HL-60 (cell line): Measurements from ENCODE around the gene GADD45A.

Source experiments
- DNase-seq, 2 experiments: peaks; one replicate each; pipeline ENCODE4 v3.0.0-alpha.2; 2010 to 2020; ENCODE audit warnings: low read depth in 1 of 2, low spot score in 1 of 2
- H3K27ac ChIP-seq: fragments of 250-450 bp; sonication (Bioruptor Pico); replicated peaks from 2 replicates; pipeline ENCODE4 v1.5.1; 2020; ENCODE audit warnings: mild to moderate bottlenecking, moderate library complexity
- H3K27me3 ChIP-seq: fragments of 250-450 bp; sonication (Bioruptor Pico); 2 replicates; pipeline ENCODE4 v1.5.1; 2021; ENCODE audit warnings: mild to moderate bottlenecking, moderate library complexity; ENCODE audit not compliant: insufficient read depth, poor library complexity, severe bottlenecking
- H3K4me3 ChIP-seq: replicated peaks from 2 replicates; pipeline ENCODE4 v1.5.1; 2011; ENCODE audit warnings: mild to moderate bottlenecking, control low read depth, low read length; ENCODE audit not compliant: insufficient read depth
- CTCF ChIP-seq: IDR thresholded peaks from one replicate; pipeline ENCODE4 v1.5.1; 2011; ENCODE audit warnings: low read length, control low read depth, inconsistent platforms; ENCODE audit not compliant: insufficient read depth
- GABPA ChIP-seq: IDR thresholded peaks from 2 replicates; pipeline ENCODE4 v1.6.1; 2012; ENCODE audit warnings: low read depth
- POLR2AphosphoS5 ChIP-seq: IDR thresholded peaks from 2 replicates; pipeline ENCODE4 v1.6.1; 2012; ENCODE audit warnings: low read depth
- REST ChIP-seq: IDR thresholded peaks from 2 replicates; pipeline ENCODE4 v1.6.1; 2012; ENCODE audit warnings: low read depth; ENCODE audit not compliant: insufficient replicate concordance
- SPI1 ChIP-seq: IDR thresholded peaks from 2 replicates; pipeline ENCODE4 v1.6.1; 2012; ENCODE audit warnings: low read depth, mild to moderate bottlenecking, borderline replicate concordance

GADD45A gene

GRCh38 chr1:67705735-67706453, 20.9 kb downstream of the GADD45A start:
- Histone ChIP-seq H3K27ac (no peak overlapping the region), H3K4me3 (no peak overlapping the region), H3K27me3 (no peaks in the 10 kb centered on the region)
- TF ChIP-seq GABPA (no peak), POLR2AphosphoS5 (no peak), REST (no peak), SPI1 (no peak), CTCF (no peak)
- DNase-seq: no peak

GRCh38 chr1:67708606-67709005, 23.6 kb downstream of the GADD45A start:
- Histone ChIP-seq H3K27me3 (no peaks in the 10 kb centered on the region), H3K27ac (no peak overlapping the region), H3K4me3 (no peak overlapping the region)
- DNase-seq: no peak
- TF ChIP-seq SPI1: no peak
- TF ChIP-seq REST: no peak
- TF ChIP-seq CTCF: no peak
- TF ChIP-seq POLR2AphosphoS5: no peak
- TF ChIP-seq GABPA: no peak

GRCh38 chr1:67710417-67710816, 25.4 kb downstream of the GADD45A start:
- no peak overlapping the region for H3K27ac ChIP-seq
- DNase-seq: no peak

More at GRCh38 chr1:67710417-67710816, 25.4 kb downstream of the GADD45A start:
- H3K4me3 ChIP-seq: no peak overlapping the region
- TF ChIP-seq CTCF (no peak), REST (no peak), POLR2AphosphoS5 (no peak), SPI1 (no peak), GABPA (no peak)
- H3K27me3 ChIP-seq: no peaks in the 10 kb centered on the region
